ENCODE results near the gene SNX3.
"Not testable (repeated sequence)": the region's sequence is repeated elsewhere in the genome, so short reads cannot be mapped to it uniquely, and the experiment has no call there.

The SNX3 gene

GRCh38 chr6:108254433-108255410, 6.1 kb downstream of the SNX3 start:
- DNase-seq: no peak

- no peak for DNase-seq
Measured at GRCh38 chr6:108253241-108253640, 7.6 kb downstream of the SNX3 start.

DNA sequence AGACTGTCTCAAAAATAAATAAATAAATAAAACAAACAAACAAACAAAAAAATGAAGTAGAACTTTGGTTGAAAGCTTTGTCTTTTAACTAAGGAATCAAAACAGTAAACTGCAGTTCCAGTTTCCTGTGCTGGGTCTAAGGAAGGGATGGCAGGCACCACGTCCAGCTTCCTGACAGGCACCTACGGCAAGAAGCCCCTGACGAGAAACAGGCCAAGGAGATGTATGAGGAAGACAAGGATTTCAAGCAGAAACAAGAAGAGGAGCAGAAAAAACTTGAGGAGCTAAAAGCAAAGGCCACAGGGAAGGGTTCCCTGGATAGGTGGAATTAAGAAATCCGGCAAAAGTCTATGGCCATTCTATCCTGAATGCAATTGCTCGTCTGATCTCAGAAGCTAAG, 8.8 kb downstream of the SNX3 start:
- no peak for DNase-seq

DNA sequence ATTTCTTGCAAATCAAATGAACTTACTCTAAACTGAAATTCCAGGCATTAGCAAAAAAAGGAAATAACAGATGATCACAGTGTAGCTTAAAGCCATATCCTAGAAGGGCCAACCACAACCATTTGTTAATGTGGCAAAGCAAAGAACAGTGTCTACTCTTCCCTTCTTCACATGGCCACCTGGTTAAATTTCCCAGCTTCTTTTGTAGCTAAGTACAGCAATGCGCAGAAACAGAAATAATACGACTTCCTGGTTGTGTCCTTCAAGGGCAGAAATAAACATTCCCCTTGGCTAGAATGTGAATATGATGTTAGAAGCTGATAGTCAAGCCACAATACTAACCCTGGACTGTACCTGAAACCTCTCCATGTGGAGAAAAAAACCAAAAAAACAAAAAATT, 9.6 kb downstream of the SNX3 start:
- DNase-seq: no peak

GRCh38 chr6:108250240-108250866, 10.5 kb downstream of the SNX3 start:
- no peak for DNase-seq

DNA sequence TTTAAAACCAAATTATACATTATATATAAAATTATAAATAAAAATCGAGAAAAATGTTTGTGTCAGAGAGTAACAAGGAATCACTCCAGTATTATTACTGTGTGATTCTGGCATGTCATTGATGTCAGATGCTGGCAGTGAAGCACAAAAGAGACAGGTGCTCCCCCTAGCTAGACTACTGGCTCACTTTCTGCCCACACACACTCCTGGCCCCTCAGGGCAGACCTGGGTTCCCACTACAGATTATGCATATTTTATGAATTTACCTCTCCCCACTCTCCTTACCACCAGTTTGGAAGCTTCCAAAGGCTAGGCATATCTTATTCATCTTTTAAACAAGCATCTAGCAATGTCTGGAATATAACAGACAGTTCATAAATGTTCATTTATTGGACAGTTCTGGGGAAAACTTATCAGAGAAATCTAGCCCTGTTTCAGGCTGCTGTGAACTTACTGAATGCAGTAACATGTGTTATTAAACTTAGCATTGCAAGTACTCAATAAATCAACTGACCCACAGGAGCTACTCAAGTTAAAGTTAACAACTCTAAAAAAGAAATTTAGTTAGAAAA, 12.8 kb downstream of the SNX3 start:
- no peak for DNase-seq

DNA sequence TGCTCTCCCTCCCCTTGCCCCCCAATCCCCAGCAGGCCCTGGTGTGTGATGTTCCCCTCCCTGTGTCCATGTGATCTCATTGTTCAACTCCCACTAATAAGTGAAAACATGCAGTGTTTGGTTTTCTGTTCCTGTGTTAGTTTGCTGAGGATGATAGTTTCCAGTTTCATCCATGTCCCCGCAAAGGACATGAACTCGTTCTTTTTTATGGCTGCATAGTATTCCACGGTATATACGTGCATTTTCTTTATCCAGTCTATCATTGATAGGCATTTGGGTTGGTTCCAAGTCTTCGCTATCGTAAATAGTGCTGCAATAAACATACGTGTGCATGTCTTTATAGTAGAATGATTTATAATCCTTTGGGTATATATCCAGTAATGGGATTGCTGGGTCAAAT, 15.7 kb downstream of the SNX3 start:
- not testable (repeated sequence) for DNase-seq

- DNase-seq: no peak
Measured at GRCh38 chr6:108243836-108244235, 17.0 kb downstream of the SNX3 start.

DNA sequence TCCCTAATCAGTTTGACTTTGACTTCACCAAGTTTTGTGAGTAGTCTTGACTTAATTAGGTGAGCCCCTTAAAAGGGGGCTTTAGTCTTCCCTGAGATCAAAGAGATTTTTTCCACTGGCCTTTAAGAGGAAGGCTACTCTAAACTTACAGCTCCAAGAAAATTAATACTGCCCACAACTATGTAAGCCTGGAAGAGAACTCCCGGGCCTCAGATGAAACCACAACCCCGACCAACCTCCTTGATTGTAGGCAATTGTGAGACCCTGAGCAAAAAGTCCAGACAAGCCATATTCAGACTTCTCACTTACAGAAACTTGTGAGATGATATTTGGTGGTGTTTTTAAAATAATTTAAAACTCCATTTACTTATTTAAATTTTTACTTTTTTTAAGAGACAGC, 18.1 kb downstream of the SNX3 start:
- DNase-seq: no peak

- DNase-seq: no peak
Measured at GRCh38 chr6:108242259-108242658, 18.6 kb downstream of the SNX3 start.

DNA sequence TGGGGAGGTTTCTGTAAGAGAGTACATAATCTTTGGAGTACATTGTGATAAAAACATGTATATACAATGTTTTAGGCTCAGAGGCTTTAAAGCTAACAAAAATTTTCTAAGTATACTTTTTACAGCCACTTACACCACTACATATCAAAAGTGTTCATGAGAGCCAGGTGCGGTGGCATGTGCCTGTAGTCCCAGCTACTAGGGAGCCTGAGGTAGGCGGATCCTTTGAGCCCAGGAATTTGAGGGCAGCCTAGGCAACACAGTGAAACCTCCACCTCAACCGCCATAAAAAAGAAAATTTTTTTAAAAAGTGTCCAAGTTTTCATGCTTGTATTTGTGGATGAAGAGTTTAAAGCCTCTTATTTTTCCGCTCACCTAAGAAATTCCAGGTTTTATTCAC, 22.5 kb downstream of the SNX3 start:
- no peak for DNase-seq

DNA sequence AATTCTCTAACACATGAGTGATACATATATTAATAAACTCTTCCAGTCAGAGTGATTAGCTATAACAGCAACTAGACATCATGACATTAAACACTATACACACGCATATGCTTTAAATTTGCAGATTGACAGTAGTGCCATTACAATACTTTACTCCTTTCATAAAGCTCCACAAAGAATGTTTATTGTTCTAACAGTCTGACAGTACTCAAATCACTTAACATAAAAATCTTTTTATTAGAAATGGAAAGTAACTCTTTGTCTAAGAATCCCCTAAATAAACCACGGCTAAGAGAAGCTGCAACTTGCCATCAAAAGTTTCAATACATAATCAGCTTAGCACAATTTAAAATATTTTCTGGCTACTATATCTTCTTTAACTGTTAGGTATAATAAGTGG, 24.0 kb downstream of the SNX3 start:
- no peak for DNase-seq

GRCh38 chr6:108235127-108235526, 25.7 kb downstream of the SNX3 start:
- no peak for DNase-seq

- no peak for DNase-seq
Measured at GRCh38 chr6:108228416-108228815, 32.4 kb downstream of the SNX3 start.

GRCh38 chr6:108227290-108227689, 33.5 kb downstream of the SNX3 start:
- no peak for DNase-seq

DNA sequence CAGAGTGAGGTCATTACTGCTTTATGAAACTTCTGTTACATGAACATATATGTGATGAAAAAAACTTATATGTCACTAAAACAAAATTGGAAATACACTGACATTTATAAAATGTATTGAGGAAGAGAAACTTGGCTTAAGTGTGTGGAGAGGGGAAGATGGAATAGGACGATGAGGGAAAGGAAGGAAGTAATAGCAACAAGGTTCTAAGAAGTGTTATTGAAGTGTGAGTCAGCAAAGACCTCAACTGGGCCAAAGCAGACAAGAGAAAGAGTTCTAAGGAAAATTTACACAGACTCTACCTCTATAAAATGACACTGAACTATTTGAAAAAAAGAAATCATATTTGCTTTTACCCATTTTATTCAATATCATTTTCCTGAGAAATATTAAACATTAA, 38.3 kb downstream of the SNX3 start:
- DNase-seq: no peak

DNA sequence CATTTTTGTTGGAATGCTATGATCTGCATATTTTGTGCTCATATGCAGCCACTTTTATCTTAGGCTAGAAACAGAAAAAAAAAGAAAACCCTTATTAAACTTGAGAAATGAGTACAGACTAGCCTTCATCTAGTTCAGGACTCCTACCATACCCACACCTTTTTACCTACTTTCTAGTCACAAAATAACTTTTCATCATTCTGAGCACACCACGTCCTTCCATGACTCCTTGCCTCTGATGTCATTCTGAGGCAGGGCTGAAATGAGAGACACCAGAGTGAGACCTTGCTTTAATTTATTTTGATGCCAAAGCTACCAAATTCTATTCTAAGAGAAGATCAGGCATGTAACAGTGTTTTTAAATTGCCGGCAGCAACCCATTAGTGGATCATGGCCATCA, 38.8 kb downstream of the SNX3 start:
- DNase-seq: no peak

DNA sequence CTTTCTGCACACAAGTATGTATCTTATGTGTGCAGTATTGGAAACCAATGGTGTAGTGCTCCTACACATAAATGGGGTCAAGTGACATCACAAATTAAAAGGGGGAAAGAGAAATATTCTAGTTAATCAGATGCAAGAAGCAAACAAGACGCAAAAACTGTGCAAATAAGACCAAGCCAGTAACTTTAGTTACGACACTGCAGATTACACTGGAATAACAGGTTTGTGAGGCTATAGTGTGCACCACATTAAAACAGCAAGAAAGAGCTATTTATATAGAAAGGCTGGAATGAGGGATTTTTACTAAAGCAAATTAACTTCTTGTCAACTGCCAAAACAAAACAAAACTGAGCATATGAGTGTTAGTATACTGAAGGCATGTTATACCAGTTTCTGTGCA, 49.2 kb downstream of the SNX3 start:
- no peak for DNase-seq

- no peak for DNase-seq
Measured at GRCh38 chr6:108210556-108210955, 50.3 kb downstream of the SNX3 start.

DNA sequence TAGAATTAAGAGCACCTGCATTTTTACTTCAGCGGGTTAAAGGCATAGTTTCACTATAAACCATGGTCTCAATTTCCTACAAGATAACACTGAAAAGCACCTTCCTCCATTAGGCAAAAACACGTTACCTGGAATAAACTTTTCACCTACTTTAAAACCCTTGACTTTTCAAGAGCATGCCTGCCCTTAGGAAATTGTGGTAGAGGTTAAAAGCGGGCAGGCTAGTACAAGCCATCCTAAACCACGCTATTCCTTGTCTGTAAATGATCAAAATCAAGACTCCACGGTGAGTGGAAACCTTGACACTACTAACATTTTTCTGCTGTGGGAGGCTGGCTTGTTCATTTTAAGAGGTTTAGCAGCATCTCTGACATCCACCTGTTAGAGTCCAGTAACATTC, 51.1 kb downstream of the SNX3 start:
- DNase-seq: no peak

DNA sequence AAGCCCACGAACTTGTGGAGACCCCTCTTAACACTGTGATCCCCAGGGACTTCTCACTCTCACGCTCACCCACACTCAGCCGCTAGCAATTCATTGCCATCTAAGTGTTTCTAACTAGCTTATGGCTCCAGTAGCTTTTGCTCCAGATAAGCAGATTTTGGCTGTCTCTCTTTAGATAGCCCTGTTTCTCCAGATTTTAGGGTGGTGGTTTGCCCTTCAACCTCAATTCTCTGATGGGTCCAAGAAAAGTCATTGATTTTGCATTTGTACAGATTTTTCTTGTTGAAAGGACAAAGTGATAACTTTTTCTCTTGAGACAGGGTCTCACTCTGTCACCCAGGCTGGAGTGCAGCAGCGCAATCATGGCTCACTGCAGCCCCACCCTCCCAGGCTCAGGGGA, 53.8 kb downstream of the SNX3 start:
- no peak for DNase-seq

GRCh38 chr6:108203189-108204112, 57.4 kb downstream of the SNX3 start:
- DNase-seq: no peak

DNA sequence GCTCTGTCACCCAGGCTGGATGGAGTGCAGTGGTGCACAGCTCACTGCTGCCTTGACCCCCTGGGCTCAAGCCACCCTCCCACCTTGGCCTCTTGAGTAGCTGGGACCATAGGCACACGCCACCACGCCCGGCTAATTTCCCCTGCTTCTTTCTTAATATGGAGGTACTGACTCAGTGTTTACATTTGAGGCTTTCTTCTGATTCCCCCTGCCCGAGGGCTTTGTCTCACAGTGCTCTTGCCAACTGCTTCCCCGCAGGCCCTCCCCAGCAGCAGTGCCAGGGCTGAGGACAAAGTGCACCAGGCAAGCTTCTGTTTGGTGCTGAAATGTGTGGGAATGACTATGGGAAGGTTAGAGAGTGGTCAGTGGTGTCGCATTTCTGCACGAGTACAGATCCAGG, 60.2 kb downstream of the SNX3 start:
- no peak for DNase-seq
